ENCODE data around the gene ARHGAP32.

DNA sequence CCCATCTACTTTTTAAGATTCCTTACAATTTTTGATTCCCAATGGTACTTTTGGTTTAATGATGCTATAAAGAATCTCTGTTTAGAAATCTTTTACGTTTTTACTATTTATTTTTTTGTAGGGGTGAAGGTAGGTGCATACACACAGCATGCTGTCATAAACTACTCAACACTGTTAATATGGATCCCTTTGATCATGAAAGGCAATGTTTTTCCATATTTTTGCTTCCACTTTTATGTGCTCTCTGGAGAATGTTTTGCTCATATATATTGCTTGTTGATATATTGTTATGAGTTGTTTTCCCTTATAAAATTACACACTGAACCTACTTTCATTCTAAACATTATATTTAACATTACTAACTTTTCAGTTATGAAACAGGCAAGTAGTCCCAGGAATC is 125.9 kb downstream of the ARHGAP32 start:
- TF ChIP-seq, protein P1, sequence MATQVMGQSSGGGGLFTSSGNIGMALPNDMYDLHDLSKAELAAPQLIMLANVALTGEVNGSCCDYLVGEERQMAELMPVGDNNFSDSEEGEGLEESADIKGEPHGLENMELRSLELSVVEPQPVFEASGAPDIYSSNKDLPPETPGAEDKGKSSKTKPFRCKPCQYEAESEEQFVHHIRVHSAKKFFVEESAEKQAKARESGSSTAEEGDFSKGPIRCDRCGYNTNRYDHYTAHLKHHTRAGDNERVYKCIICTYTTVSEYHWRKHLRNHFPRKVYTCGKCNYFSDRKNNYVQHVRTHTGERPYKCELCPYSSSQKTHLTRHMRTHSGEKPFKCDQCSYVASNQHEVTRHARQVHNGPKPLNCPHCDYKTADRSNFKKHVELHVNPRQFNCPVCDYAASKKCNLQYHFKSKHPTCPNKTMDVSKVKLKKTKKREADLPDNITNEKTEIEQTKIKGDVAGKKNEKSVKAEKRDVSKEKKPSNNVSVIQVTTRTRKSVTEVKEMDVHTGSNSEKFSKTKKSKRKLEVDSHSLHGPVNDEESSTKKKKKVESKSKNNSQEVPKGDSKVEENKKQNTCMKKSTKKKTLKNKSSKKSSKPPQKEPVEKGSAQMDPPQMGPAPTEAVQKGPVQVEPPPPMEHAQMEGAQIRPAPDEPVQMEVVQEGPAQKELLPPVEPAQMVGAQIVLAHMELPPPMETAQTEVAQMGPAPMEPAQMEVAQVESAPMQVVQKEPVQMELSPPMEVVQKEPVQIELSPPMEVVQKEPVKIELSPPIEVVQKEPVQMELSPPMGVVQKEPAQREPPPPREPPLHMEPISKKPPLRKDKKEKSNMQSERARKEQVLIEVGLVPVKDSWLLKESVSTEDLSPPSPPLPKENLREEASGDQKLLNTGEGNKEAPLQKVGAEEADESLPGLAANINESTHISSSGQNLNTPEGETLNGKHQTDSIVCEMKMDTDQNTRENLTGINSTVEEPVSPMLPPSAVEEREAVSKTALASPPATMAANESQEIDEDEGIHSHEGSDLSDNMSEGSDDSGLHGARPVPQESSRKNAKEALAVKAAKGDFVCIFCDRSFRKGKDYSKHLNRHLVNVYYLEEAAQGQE (IDR thresholded peaks at IDR 0.05; ENCODE audit: insufficient read depth in 1 of 2, low read depth in 2 of 2, low read length in 2 of 2): no peak
- TF ChIP-seq SIN3A (IDR thresholded peaks at IDR 0.05; ENCODE audit: borderline replicate concordance, insufficient read depth, low read length) (no peak), POLR2AphosphoS5 (IDR thresholded peaks at IDR 0.05; ENCODE audit: low read depth, low read length) (no peak), TAF1 (IDR thresholded peaks at IDR 0.05; ENCODE audit: borderline replicate concordance, insufficient read depth, low read length) (no peak), FOXP2 (optimal IDR thresholded peaks at IDR 0.05; ENCODE audit: borderline replicate concordance, extremely low read depth, extremely low read length, insufficient read depth) (no peak)

Measured in PFSK-1 (cell line).